AG09309 (cell line): ENCODE results near the gene SYNDIG1.

ENCODE experiments used
- DNase-seq: peaks from one replicate; pipeline ENCODE4 v3.0.0-alpha.2; 2010; ENCODE audit warnings: low read depth
- H3K4me3 ChIP-seq: 2 replicates; pipeline ENCODE4 v1.5.1; 2011; ENCODE audit warnings: mild to moderate bottlenecking, low read depth, low read length, moderate library complexity; ENCODE audit not compliant: control insufficient read depth
- CTCF ChIP-seq: IDR thresholded peaks from 2 replicates; pipeline ENCODE4 v1.5.1; 2011; ENCODE audit warnings: mild to moderate bottlenecking, low read depth, low read length, inconsistent platforms; ENCODE audit not compliant: insufficient read depth, control insufficient read depth; ENCODE audit errors: missing control alignments

The SYNDIG1 gene

GRCh38 chr20:24579475-24579874, 110.0 kb downstream of the SYNDIG1 start:
- no peak for TF ChIP-seq CTCF
- no peak for DNase-seq
- H3K4me3 ChIP-seq, result no peak overlapping the region

GRCh38 chr20:24580006-24580405, 110.6 kb downstream of the SYNDIG1 start:
- no peak overlapping the region for H3K4me3 ChIP-seq
- DNase-seq, result no peak
- TF ChIP-seq CTCF, result no peak

GRCh38 chr20:24580855-24581254, 111.4 kb downstream of the SYNDIG1 start:
- DNase-seq, result no peak
- H3K4me3 ChIP-seq, result no peak overlapping the region
- no peak for TF ChIP-seq CTCF

GRCh38 chr20:24581443-24582170, 112.2 kb downstream of the SYNDIG1 start:
- DNase-seq, result no peak
- no peak overlapping the region for H3K4me3 ChIP-seq
- TF ChIP-seq CTCF, result no peak

- no peak for DNase-seq
- no peak overlapping the region for H3K4me3 ChIP-seq
- no peak for TF ChIP-seq CTCF
Observed at GRCh38 chr20:24582373-24583168, 113.1 kb downstream of the SYNDIG1 start.

GRCh38 chr20:24583169-24583792, 113.9 kb downstream of the SYNDIG1 start:
- H3K4me3 ChIP-seq, result no peak overlapping the region
- no peak for TF ChIP-seq CTCF
- no peak for DNase-seq
